ENCODE measurements around the gene GFER. TPM values are rescaled to one million over a fixed set of nuclear protein-coding genes. Genes with fewer than 3 reads are reported as not detected.

The GFER gene
- total RNA-seq, 2 donors from 2014 or later = 40.3 to 45.5 TPM

DNA sequence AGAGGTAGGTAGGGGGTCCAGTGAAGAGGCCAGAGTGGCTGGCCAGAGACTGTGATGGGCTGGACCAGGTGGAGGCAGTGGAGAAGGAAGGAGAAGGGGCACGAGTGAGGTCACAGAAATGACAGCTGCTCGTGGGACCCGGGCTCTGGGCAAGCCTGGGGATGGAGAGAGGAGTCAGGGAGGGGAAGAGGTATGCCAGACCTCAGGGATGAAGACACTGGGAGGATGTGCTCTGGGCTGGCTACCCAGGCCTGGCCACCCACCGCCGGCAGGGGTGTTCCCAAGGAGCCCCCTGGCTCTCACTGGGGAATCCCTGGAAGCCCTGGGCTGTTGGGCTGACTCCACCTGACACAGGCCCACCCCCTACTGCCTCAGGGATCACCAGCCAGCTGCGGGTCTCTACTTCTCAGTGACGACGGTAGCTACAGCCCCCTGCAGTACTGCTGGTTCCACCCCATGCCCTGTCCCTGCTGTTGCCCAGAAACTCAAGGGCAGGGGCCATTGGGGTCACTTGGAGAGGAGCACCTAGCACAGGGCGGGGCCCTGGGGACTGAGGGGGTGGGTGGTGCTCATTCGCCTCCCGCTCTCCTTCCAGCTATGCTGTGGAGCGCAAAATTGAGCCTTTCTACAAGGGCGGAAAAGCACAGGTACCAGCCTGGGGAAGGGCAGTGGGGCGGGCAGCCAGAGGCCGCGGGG is 10.4 kb upstream of the GFER start:
- WGBS, 2 experiments (ENCODE audit: insufficient coverage in 1 of 2, insufficient read length in 1 of 2) = 91 to 93% methylated on average over 10 to 16 of the region's 16 CpGs
- H3K27me3 Mint-ChIP-seq (ENCODE audit: insufficient read depth) = no peaks in the 10 kb centered on the region
- Histone ChIP-seq H3K9ac (ENCODE audit: extremely low read depth, low read length, poor library complexity, severe bottlenecking) (no peak overlapping the region), H3K4me1 (ENCODE audit: control insufficient read depth, insufficient read depth, low read length) (no peaks in the 10 kb centered on the region), H3K36me3 (ENCODE audit: control insufficient read depth, insufficient read depth, low read length) (peaks cover 21% of the 10 kb centered on the region), H3K27ac (ENCODE audit: low read depth, low read length) (no peak overlapping the region), H3K4me3 (ENCODE audit: low read length) (no peak overlapping the region), H3K9me3 (ENCODE audit: control insufficient read depth, low read length) (no peaks in the 10 kb centered on the region), H3K27me3 (ENCODE audit: control insufficient read depth, insufficient read depth, low read length, poor library complexity, severe bottlenecking) (peaks cover 2% of the 10 kb centered on the region)
- no peak overlapping the region for H3K27ac Mint-ChIP-seq
- no peaks in the 10 kb centered on the region for H3K9me3 Mint-ChIP-seq
- TF ChIP-seq, protein P1, sequence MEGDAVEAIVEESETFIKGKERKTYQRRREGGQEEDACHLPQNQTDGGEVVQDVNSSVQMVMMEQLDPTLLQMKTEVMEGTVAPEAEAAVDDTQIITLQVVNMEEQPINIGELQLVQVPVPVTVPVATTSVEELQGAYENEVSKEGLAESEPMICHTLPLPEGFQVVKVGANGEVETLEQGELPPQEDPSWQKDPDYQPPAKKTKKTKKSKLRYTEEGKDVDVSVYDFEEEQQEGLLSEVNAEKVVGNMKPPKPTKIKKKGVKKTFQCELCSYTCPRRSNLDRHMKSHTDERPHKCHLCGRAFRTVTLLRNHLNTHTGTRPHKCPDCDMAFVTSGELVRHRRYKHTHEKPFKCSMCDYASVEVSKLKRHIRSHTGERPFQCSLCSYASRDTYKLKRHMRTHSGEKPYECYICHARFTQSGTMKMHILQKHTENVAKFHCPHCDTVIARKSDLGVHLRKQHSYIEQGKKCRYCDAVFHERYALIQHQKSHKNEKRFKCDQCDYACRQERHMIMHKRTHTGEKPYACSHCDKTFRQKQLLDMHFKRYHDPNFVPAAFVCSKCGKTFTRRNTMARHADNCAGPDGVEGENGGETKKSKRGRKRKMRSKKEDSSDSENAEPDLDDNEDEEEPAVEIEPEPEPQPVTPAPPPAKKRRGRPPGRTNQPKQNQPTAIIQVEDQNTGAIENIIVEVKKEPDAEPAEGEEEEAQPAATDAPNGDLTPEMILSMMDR (conservative IDR thresholded peaks at IDR 0.05) = no peak
- peaks cover 8% of the 10 kb centered on the region for H3K4me1 Mint-ChIP-seq
- H3K4me3 Mint-ChIP-seq = peak overlapping the region; percentile 92
- no peak for DNase-seq
- peaks cover 13% of the 10 kb centered on the region for H3K36me3 Mint-ChIP-seq (ENCODE audit: low read depth)

DNA sequence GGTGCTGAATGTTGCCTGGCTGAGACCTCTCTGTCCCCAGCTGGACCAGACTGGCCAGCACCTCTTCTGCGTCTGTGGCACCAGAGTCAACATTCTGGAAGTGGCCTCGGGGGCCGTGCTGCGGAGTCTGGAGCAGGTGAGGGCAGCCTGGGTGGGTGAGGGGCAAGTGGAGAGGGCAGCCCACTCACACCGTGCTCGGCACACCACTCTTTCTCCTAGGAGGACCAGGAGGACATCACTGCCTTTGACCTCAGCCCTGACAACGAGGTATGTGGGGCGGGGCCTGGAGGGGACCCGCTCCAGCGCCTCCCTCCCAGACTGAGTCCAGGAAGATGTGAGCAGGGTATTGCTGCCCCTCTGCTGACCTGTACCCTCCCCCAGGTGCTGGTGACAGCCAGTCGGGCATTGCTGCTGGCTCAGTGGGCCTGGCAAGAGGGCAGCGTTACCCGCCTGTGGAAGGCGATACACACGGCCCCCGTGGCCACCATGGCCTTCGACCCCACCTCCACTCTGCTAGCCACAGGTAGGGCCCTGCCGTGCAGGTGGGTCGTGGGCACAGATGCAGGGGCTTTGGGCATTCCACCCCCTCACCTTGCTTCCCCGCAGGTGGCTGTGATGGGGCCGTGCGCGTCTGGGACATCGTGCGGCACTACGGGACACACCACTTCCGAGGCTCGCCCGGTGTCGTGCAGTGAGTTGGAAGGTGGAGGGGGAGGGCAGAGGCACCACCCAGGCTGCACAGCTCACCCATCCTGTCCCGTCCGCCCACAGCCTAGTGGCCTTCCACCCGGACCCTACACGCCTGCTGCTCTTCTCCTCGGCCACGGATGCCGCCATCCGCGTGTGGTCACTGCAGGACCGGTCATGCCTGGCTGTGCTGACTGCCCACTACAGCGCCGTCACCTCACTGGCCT is 9.6 kb upstream of the GFER start:
- H3K36me3 ChIP-seq (ENCODE audit: control insufficient read depth, insufficient read depth, low read length) = peaks cover 24% of the 10 kb centered on the region
- no peaks in the 10 kb centered on the region for H3K9me3 Mint-ChIP-seq
- no peak overlapping the region for H3K27ac Mint-ChIP-seq
- H3K4me1 Mint-ChIP-seq = peaks cover 8% of the 10 kb centered on the region
- peaks cover 13% of the 10 kb centered on the region for H3K36me3 Mint-ChIP-seq (ENCODE audit: low read depth)
- no peak for DNase-seq
- H3K9ac ChIP-seq (ENCODE audit: extremely low read depth, low read length, poor library complexity, severe bottlenecking) = no peak overlapping the region
- H3K4me3 ChIP-seq (ENCODE audit: low read length) = no peak overlapping the region
- peaks cover 2% of the 10 kb centered on the region for H3K27me3 Mint-ChIP-seq (ENCODE audit: insufficient read depth)
- no peak overlapping the region for H3K27ac ChIP-seq (ENCODE audit: low read depth, low read length)
- no peak overlapping the region for H3K4me3 Mint-ChIP-seq
- peaks cover 8% of the 10 kb centered on the region for H3K27me3 ChIP-seq (ENCODE audit: control insufficient read depth, insufficient read depth, low read length, poor library complexity, severe bottlenecking)
- TF ChIP-seq, protein P1 (conservative IDR thresholded peaks at IDR 0.05) = no peak
- H3K9me3 ChIP-seq (ENCODE audit: control insufficient read depth, low read length) = no peaks in the 10 kb centered on the region
- no peaks in the 10 kb centered on the region for H3K4me1 ChIP-seq (ENCODE audit: control insufficient read depth, insufficient read depth, low read length)
- 97 to 98% methylated on average over 28 to 42 of the region's 42 CpGs for WGBS, 2 experiments (ENCODE audit: insufficient coverage in 1 of 2, insufficient read length in 1 of 2)

DNA sequence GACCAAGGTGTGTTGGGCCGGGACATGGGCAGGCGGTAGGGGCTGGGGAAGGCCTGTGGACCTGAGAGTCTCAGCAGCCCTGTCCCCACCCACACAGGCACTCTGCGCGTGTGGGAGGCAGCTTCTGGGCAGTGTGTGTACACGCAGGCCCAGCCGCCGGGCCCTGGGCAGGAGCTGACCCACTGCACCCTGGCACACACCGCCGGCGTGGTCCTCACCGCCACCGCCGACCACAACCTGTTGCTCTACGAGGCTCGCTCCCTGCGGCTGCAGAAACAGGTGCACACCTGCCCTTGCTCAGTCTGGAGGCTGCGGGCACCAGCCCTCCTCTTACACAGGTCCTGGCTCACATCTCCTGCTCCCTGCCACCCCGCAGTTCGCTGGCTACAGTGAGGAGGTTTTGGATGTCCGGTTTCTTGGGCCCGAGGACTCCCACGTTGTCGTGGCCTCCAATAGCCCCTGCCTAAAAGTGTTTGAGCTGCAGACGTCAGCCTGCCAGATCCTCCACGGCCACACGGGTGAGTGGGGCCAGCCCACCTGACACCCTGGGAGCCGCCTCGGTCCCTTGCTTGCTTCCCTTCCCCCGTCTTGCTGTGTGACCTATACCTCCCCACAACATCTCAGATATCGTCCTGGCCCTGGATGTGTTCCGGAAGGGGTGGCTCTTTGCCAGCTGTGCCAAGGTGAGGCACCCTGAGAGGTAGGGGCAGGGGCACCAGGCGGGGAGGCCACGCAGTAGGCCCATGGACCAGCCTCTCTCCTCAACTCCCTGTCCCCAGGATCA is 8.4 kb upstream of the GFER start:
- TF ChIP-seq, protein P1 (conservative IDR thresholded peaks at IDR 0.05) = no peak
- H3K9me3 Mint-ChIP-seq = no peaks in the 10 kb centered on the region
- Histone ChIP-seq H3K36me3 (ENCODE audit: control insufficient read depth, insufficient read depth, low read length) (peaks cover 24% of the 10 kb centered on the region), H3K9ac (ENCODE audit: extremely low read depth, low read length, poor library complexity, severe bottlenecking) (no peak overlapping the region), H3K27ac (ENCODE audit: low read depth, low read length) (no peak overlapping the region), H3K9me3 (ENCODE audit: control insufficient read depth, low read length) (no peaks in the 10 kb centered on the region), H3K4me3 (ENCODE audit: low read length) (no peak overlapping the region), H3K27me3 (ENCODE audit: control insufficient read depth, insufficient read depth, low read length, poor library complexity, severe bottlenecking) (peaks cover 20% of the 10 kb centered on the region), H3K4me1 (ENCODE audit: control insufficient read depth, insufficient read depth, low read length) (no peaks in the 10 kb centered on the region)
- H3K27me3 Mint-ChIP-seq (ENCODE audit: insufficient read depth) = peaks cover 14% of the 10 kb centered on the region
- no peak overlapping the region for H3K27ac Mint-ChIP-seq
- WGBS, 2 experiments (ENCODE audit: insufficient coverage in 1 of 2, insufficient read length in 1 of 2) = 94 to 95% methylated on average over 28 to 33 of the region's 33 CpGs
- no peak for DNase-seq
- no peak overlapping the region for H3K4me3 Mint-ChIP-seq
- H3K36me3 Mint-ChIP-seq (ENCODE audit: low read depth) = peaks cover 13% of the 10 kb centered on the region
- H3K4me1 Mint-ChIP-seq = peaks cover 8% of the 10 kb centered on the region

Measured in endodermal cell (in vitro differentiated cells).